Stimulated activated CD8-positive, alpha-beta memory T cell treated with anti-CD3 and anti-CD28 coated beads, Interleukin-7, amount 100 ng/mL, for 1 hour (primary cell): ENCODE data around the gene XRCC5.
"Not testable (repeated sequence)": the region's sequence is repeated elsewhere in the genome, so short reads cannot be mapped to it uniquely, and the experiment has no call there.

Source experiments
- DNase-seq, 2 donors: peaks; one replicate each; pipeline ENCODE4 v3.0.0-alpha.2; 2020; ENCODE audit warnings: low read depth in 2 of 2

The XRCC5 gene

DNA sequence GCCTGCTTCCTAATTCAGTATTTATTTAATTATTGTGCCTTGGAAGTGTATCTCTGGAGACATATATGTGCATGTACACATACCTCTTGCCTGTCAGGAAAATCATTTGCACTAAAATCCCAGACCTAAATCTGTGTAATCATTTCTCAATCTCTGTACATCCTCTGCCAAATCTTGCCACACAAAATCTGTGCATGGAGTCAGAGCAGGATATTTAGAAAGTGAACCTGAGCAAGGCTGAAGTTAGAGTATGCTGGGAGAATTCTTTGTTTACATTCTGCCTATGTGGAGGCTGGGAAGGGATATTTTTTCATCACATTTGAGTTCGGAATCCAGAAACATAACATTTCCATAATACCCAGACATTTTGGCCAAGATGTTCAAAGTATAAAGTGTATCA is 9.3 kb downstream of the XRCC5 start:
- no peak for DNase-seq

DNA sequence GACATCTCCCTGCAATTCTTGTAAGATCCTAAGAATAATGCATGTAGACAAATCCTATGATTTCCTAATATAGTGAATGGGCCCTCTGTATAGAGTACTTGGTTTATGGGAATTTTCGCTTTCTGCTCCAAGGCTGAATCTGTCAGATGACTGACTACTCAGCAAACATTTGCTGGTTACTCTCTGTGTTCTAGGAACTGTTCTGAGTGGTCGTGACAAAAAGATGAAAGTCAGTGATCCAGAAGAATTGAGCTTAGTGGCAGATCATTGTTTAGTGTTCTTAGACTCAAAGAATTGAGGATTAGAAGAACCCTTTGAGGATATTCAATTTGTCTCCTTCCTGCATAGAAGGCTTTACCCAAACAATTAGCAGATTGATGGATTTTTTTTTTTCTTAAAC is 10.0 kb downstream of the XRCC5 start:
- DNase-seq, result no peak

DNA sequence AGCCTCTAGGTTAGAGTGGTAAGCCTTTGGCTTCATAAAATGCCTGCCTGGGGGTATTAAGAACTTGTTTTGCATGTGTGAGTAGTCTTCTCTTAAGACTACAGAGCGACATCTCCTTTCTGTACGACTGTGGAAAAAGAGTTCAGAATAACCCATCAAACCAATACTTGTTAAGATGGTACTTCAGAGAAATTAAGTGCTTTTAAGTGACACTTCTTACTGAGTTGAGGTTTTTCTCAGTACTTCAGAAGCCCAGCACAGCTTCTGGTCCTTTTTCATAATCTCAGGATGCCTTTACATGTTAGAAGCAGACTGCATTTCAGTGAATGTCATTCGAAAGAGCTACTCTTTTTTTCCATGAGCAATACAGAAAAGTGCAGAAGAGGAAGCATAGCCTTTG is 10.8 kb downstream of the XRCC5 start:
- DNase-seq, result no peak

DNA sequence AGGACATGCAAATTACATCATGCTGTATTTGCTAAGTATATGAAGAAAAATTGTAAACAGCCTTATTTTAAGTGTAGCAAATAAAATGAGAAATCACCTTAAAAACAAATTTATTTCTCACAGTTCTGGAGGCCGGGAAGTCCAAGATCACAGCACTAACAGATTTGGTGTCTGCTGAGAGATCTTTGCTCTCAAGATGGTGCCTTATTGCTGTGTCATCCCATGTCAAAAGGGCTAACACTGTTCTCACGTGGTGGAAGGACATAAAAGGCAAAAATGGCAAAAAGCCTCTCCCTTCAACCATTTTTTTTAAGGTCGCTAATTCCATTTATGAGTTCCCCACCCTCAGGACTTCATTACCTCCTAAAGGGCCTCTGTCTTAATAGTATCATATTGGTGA is 12.1 kb downstream of the XRCC5 start:
- DNase-seq, result no peak

DNA sequence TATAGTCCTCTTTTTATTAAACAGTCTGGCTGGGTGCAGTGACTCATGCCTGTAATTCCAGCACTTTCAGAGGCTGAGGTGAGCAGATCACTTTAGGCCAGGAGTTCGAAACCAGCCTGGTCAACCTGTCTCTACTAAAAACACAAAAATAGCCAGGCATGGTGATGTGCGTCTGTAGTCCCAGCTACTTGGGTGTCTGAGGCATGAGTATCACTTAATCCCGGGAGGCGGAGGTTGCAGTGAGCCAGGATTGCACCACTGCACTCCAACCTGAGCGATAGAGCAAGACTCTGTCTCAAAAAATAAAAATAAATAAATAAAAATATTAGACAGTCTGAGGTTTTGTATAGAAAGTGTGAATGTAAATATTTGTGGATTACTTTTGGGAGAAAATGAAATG is 17.8 kb downstream of the XRCC5 start:
- DNase-seq, result no peak

DNA sequence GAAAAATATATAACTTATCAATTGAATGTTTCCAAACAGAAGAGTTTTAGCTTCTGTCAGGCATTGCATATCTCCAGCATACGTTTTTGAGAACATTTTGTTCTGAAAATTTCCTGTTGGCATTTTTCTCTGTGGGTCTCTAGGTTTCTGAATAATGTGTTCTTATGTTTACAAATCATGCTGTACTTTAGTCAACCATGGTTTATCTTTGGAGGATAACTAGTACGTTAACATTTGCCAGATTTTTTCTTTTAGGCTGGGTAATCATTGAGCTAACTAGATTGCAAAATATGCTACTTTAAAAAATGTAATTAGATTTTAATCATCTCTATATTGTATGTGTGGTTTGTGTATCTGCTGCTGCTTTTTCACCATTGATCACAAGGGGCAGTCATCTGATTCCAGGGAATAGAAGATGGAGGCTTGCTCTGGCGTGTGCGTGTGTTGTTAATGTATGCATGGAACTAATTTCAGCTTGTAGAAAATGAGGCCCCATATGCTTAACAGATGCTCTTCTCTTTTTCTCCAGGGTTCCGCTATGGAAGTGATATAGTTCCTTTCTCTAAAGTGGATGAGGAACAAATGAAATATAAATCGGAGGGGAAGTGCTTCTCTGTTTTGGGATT is 21.3 kb downstream of the XRCC5 start:
- DNase-seq, result no peak

DNA sequence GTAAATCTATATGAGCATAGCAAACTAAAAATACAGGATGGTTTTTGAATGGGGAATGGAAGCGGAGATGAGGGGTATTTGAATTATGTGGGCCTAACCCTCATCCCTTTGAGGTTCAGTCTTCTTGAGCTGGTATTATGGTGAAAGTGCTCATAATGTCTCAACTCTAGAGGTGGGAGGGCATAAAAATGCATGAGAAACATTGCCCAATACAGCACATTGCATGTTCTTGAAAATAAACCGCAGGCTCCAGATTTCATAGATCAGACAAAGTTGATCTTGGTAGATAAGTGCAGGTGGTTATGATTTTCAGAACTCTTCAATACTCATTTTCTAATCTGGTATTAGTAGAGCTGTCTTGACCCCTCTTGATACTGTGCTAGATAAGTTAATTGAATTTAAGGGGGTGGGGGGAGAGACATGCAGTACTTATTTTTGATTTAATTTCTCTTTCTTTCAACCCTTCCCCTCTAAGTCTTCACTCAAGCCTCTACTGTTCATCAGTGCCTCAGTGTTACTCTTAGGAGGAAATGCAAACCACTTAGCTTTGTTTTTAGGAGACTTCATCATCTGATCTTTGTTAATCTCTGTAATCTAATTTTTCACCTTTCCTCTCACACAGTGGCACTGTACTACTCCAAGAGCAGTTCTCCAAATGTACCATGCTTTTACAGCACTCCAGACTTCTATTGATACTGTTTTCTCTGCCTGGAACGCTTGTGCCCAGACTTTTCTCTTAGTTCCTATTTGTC is 22.2 kb downstream of the XRCC5 start:
- no peak for DNase-seq

DNA sequence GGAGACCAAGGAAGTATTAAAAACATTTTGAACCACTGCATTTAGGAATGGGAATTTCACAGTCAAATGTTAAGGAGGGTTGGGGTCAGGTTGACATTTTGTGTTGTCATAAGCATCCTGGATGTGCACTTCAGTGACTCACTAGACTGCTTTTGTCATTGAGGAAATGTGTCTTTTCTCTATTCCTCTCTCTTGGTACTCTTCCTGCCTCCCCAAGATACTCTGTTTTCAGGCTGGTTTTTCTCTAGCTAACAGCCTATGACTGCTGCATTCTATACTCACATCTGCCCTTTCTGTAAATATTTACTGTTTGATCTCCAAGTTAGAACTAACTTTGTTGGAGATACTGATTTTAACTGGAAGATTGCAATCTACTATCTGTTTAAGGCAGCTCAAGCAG is 23.4 kb downstream of the XRCC5 start:
- DNase-seq, result no peak

DNA sequence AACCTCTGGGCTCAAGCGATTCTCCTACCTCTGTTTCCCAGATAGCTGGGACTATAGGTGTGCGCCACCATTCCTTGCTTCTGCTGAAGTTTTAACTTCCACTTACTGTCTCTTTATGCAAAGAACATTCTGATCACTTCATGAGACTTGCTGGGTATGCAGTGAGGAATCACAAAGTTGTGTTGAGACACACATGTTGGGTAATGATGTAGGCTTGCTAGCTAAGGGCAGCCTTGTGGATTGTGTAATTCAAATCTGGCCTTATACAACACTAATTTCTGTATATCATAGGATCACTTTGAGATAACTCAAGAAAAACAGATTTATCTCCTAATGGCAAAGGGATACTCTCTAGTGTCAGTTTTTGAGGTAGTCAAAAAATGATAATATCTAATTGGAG is 24.2 kb downstream of the XRCC5 start:
- DNase-seq, result no peak

DNA sequence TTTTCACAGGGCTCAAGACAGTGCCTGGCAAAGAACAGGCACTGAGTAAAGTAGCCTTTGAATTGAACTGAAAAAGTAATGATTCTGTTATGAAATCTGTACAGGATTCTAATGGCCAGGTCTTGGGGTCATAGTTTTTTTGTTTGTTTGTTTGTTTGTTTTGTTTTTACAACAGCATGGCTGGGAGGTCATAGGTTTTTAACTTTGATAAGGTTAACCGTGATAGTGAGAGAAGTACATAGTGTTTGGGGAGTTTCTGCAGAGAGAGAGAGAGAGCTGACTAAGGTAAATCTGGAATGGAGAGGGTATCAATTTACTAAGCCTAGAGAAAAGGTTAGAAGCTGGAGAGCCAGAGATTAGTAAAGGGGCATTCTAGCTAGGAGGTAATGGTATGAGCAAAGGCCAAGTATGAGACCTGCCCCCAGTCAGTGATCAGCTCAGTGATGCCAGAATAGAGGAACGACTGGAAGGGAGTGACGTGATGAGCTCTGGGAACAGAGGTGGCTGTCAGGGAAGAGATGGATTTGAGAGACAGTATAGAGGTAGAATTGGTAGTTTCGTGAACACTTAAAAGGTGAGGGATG is 25.9 kb downstream of the XRCC5 start:
- DNase-seq, result no peak

DNA sequence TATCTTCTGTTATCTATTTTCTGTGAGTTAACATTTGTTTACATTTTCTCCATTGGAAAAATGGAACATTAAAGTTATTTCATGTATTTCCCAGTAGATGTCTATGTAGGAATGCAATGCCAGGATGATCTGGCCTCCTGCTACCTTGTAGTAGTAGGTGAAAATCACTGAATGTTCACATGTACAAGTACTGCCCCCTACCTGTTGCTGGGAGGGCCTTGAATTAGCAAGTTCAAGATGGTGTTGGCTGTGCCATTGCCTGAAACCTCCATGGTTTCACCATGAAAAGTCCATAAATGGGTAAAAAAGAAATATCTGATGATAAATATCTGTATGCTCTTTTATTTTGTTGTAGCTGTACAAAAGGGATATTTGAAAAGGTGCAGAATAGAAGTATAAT is 30.7 kb downstream of the XRCC5 start:
- no peak for DNase-seq

DNA sequence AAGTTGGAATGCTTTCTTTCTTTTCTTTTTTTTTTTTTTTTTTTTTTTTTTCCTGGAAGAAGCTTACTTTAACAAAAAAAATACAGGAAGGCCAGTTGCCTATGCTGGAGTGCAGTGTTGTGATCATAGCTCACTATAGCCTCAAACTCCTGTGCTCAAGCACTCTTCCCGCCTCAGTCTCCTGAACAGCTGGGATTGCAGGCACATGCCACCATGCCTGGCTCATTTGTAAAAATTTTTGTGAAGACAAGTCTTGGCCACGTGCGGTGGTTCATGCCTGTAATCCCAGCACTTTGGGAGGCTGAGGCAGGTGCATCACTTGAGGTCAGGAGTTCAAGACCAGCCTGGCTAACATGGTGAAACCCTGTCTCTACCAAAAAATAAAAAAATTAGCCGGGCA is 32.4 kb downstream of the XRCC5 start:
- not testable (repeated sequence) for DNase-seq

DNA sequence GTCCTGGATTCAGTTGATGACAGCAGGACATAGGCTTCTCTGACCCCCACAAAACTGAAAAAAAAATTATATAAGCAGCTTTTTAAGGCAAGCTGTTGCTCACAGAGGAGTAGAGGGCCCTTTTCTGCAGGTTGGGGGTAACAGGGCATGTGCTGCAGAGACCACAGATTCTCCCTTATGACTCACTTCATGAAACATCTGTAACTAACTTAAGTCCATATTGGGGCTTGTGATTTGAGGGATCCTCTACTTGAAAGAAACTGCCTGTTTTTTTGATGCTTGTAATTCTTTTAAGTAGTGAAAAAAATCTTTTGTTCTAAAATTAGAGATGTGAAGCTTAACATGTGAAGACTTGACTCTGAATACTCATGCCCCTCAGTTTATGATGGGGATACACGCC is 33.4 kb downstream of the XRCC5 start:
- no peak for DNase-seq

DNA sequence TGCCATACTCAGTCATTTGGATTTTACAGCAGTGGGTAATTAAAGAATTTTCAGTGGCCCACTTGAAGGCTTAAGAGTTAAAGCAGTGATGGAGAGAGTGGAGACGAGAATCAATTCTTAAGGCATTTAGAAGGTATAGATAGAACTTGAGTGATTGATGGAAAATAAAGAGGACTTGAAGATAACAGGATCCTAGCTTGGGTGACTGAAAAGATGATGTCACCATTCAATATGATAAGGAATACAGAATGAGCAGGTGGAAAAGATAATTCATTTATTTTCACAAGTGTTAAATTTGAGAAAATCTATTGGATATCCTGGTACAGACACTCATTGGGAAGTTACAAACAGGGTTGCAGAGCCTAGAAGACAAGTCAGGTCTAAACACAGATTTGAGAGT is 35.2 kb downstream of the XRCC5 start:
- no peak for DNase-seq

DNA sequence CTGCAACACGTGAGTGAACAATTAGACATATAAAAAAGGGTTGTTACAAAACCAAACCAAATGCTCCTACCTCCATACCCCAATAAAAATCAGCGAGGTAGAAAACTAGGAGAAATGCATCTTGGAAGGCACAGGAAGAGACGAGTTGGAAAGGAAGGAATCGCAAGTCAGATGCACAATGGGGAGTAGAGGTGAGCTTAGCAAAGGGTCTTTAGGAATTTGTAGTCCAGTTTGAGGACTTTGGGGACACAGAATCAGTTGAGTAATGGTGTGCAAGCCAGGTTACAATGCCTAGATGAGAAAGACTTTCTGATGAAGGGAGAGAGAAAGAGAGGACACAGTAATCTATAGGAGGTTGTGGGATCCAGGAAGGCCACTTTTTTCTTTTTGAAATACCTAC is 35.7 kb downstream of the XRCC5 start:
- DNase-seq, result no peak

DNA sequence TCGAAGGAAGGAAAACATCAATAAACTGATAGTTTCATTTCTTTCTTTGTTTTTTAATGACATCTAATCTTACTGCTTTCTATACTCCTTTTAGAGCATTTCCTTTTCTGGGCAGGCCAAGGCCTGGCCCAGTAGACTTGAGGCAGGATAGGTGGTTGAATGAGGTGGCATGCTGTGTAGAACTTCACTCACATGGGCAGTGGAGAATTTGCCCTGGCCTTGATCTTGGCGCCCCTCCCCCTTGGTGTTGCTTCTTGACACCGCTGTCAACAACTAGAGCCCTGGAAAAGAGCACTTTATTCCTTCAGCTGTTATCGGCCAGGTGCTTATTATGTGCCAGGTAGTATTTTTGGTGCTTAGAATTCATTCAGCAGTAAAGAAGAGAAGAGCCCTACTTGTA is 37.4 kb downstream of the XRCC5 start:
- no peak for DNase-seq

DNA sequence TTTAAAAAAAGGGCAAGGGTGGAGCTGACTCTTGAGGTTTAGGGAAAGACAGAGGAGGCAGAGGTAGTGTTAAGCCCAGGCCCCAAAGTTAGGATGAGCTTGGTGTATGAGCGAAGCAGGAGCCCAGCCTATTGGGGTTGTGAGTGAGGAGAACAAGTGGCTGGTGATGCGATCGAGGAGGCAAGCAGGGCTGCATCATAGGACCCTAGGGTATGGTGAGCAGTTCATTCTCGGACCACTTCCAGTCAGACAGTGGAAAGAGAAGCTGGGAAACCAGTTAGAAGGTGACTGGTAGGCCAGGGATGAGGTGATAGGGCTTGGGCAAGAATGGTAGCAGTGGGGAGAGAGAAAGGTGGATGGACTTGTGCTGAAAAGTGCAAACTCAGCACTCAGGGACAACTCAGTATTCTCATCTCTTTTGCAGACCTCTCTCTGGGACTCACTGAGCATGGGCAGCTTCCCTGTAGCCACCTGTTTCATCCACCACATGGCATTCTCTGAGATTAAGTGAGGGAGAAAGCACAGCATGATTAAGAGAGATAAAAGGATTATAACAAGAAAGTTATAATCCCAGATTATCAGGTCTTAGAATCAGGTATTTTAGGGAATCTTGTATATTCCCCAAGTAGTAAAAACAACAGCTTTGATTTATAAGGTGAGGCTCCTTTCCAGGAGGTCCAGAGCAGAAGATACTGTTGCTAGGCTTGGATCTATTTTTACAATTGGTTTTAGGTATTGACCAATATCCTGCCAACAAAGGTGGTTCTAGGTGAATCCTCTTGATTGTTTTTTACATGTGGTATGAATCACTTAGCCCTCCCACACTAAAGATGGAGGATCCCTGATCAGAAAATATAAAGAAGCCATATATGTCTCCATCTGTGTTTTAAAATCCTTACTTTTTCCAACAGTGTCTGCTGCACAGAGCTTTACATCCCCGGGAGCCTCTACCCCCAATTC is 38.3 kb downstream of the XRCC5 start:
- DNase-seq, result no peak

DNA sequence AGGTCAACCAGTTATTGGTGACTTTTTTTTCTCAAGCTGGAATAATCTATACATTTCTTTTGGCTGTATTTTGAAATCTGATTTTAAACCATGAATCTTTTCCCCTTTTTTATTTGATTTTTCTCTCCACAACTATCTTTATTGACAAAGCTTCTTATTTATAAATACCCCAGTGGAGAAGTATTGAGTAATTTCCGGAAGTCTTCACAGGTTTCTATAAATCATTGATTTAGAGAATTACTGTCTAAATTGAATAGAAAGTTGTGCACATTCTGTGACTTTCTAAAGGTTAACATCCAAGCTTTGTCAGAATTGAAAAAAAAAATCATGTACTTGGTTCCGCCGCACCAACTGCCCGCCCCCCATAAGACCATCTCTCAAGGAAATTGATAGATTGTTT is 39.8 kb downstream of the XRCC5 start:
- no peak for DNase-seq

DNA sequence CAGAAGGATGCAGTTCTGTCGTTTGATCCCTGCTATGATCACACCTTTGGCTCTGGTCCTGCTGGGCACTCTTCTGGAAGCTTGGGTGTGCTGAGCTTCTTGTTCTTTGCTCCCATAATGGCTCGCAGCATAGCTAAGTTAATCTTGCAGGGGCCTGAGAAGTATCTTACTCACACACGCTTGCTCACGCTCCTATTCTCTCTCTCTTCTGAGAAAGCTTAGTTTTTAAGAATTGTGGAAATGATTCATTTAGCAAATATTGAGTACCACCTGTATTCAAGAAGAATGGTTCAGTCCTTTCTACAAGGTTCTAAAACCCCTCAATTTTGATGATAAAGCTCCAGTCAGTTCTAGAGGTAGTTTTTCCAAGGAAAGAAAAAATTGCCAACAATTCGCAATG is 40.6 kb downstream of the XRCC5 start:
- DNase-seq, result no peak

DNA sequence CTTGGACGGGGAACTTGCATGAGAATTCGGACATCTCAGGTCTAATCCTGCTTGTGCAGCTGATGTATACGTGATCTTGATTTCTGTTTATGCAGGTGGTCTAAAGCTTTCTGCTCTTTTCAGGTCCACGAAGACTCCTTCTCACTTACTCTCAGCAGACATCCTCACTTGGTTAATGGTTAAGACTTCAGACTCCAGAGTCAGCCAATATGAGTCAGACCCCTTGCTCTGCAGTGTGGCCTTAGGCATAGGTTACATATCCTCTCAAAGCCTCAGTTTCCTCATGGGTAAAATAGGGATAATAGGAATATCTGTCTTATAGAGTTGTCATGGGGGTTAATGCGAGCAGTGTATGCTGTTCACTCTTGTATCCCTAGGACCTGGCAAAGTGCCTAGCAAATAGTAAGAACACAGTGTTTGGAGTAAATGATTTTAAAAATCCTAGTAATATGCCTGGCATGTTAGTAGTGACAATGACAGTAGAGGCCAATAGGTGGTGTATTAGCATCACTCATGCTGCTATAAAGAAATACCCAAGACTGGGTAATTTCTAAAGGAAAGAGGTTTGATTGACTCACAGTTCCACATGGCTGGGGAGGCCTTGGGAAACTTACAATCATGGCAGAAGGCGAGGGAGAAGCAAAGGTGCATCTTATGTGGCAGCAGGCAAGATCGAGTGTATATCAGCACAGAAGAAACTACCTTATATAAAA is 42.3 kb downstream of the XRCC5 start:
- DNase-seq, result no peak

DNA sequence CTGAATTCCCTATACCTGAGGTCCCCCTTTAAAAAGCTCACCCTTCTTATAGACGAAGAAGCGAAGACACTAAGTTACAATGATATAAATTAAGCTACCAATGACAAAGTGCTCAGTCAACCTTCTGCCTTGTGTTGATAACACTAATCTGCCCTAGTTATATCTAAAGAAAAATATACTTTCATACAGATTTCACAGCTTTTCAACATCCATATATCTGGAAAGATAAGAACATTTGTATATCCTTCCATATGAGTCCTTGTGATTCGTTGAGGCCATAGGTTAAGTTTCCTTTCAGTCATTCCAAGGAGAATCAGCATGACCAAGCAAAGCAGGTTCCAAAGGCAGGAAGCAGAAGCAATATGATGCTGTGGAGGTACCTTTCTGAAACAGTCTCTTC is 46.8 kb downstream of the XRCC5 start:
- no peak for DNase-seq

DNA sequence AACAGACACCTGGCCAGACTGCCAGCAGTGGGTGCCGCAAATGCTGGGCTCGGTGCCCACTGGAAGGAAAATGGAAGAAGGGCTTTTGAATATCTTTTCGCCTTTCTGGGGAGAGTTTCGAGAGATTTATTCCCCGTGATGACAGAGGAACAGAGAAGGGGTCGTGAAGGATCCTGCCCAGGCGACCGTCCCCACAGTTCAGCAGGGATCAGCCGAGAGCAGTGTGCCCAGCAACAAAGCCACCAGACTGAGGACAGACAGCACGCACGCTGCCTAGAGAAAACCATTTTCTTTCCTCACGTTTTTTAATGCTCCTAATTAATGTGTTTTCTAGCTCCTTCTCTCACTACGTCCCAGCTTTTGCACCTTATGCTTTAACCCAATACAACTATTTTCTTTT is 47.7 kb downstream of the XRCC5 start:
- no peak for DNase-seq
